Cardiac muscle cell (in vitro differentiated cells and primary cell): ENCODE measurements around the gene TBC1D13. TPM values are rescaled to one million over a fixed set of nuclear protein-coding genes. Genes with fewer than 3 reads are reported as not detected.

ENCODE experiments used
- DNase-seq, 2 donors: peaks; one replicate each; pipeline versions ENCODE4 v3.0.0 to v3.0.0-alpha.2; 2010 to 2017; ENCODE audit warnings: low read depth in 1 of 2, low spot score in 1 of 2
- H3K27ac ChIP-seq: fragments of 200-600 bp; sonication (generic); 2 replicates; pipeline ENCODE4 v1.5.1; 2016
- H3K27me3 ChIP-seq: fragments of 200-600 bp; sonication (generic); 2 replicates; pipeline ENCODE4 v1.6.0; 2016; ENCODE audit warnings: control low read depth
- H3K36me3 ChIP-seq: fragments of 200-600 bp; sonication (generic); 2 replicates; pipeline ENCODE4 v1.5.1; 2016; ENCODE audit warnings: control low read depth
- H3K4me1 ChIP-seq: fragments of 200-600 bp; sonication (generic); 2 replicates; pipeline ENCODE4 v1.8.1; 2017; ENCODE audit warnings: low read depth, mild to moderate bottlenecking, mixed run types
- H3K4me3 ChIP-seq: fragments of 200-600 bp; sonication (generic); 2 replicates; pipeline ENCODE4 v1.5.1; 2016; ENCODE audit warnings: mild to moderate bottlenecking
- H3K9me3 ChIP-seq: fragments of 200-600 bp; sonication (generic); 2 replicates; pipeline ENCODE4 v1.5.1; 2017; ENCODE audit warnings: low read depth, mild to moderate bottlenecking, control low read depth
- CTCF ChIP-seq: IDR thresholded peaks from 2 replicates; pipeline ENCODE4 v1.5.1; 2012; ENCODE audit warnings: low read depth, mild to moderate bottlenecking, low read length
- polyA plus RNA-seq: library from polyadenylated mRNA; unstranded; fragments of >200 nt; fragmentation: Nextera tagmentation; extraction: Ambion mirVana; gene quantifications from 2 replicates; pipeline ENCODE4 v1.2.1, GENCODE V29; 2016
- total RNA-seq: library from RNA; depleted of rRNA; stranded (reverse); fragments of >200 nt; gene quantifications from 2 replicates; pipeline ENCODE4 v1.2.3, GENCODE V29; 2016

The TBC1D13 gene
- total and polyA plus RNA-seq, 2 experiments from 2014 or later, result 24.6 to 39.4 TPM

- H3K4me3 ChIP-seq, result no peak overlapping the region
Measured at GRCh38 chr9:128802482-128802881, 15.4 kb downstream of the TBC1D13 start.

DNA sequence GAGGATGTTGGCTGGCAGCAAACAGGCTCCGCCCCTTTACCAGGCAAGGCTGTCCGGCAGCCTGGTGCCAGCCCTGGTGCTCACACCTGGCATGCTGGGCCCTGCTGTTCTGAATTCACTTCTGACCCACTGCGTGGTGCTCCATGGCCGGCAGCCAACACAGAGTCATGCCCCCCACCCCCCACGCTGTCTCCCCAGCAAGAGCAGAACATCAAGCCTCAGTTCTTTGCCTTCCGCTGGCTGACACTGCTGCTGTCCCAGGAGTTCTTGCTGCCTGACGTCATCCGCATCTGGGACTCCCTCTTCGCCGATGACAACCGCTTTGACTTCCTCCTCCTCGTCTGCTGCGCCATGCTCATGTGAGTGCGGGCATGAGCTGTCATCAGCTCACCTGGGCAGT lies 18.6 kb downstream of the TBC1D13 start:
- Histone ChIP-seq H3K27me3 (no peaks in the 10 kb centered on the region), H3K9me3 (no peaks in the 10 kb centered on the region), H3K4me3 (no peak overlapping the region), H3K36me3 (peaks cover 35% of the 10 kb centered on the region), H3K27ac (no peak overlapping the region), H3K4me1 (no peaks in the 10 kb centered on the region)
- no peak for DNase-seq
- TF ChIP-seq CTCF, result no peak

More at GRCh38 chr9:128802482-128802881, 15.4 kb downstream of the TBC1D13 start:
- no peaks in the 10 kb centered on the region for H3K4me1 ChIP-seq
- H3K27me3 ChIP-seq, result no peaks in the 10 kb centered on the region
- TF ChIP-seq CTCF, result no peak
- no peak overlapping the region for H3K27ac ChIP-seq
- peaks cover 44% of the 10 kb centered on the region for H3K36me3 ChIP-seq
- no peak for DNase-seq
- H3K9me3 ChIP-seq, result no peaks in the 10 kb centered on the region

GRCh38 chr9:128807827-128808226 lies 20.8 kb downstream of the TBC1D13 start:
- Histone ChIP-seq H3K27ac (no peak overlapping the region), H3K4me1 (no peaks in the 10 kb centered on the region), H3K36me3 (peaks cover 30% of the 10 kb centered on the region), H3K27me3 (no peaks in the 10 kb centered on the region), H3K4me3 (no peak overlapping the region), H3K9me3 (no peaks in the 10 kb centered on the region)
- TF ChIP-seq CTCF, result no peak
- no peak for DNase-seq

DNA sequence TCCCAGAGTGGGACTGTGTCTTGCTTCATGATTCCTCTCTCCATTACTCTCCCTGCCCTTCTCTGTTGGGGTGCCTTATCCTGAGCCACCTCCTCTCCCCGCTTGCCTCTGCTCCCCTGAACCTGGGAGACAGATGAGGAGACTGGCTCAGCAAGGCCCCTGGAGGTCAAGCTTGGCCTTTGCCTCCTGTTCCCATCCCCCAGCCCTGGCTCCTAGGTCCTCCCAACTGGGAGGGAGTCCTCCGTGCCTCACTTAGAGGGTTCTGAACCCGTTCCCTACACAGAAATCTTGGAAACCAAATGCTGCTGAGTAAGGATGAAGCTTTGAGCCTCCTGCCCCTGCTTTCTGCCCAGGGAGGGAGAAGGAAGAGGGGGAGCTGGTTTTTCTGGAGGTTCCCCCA lies 21.5 kb downstream of the TBC1D13 start:
- Histone ChIP-seq H3K4me3 (no peak overlapping the region), H3K4me1 (no peaks in the 10 kb centered on the region), H3K36me3 (peaks cover 30% of the 10 kb centered on the region), H3K27me3 (no peaks in the 10 kb centered on the region), H3K27ac (no peak overlapping the region), H3K9me3 (no peaks in the 10 kb centered on the region)
- TF ChIP-seq CTCF, result no peak
- no peak for DNase-seq

GRCh38 chr9:128809036-128809599 lies 22.1 kb downstream of the TBC1D13 start:
- H3K27ac ChIP-seq, result peak overlapping the region; percentile 64
- TF ChIP-seq CTCF, result no peak
- H3K27me3 ChIP-seq, result no peaks in the 10 kb centered on the region
- no peak for DNase-seq
- H3K36me3 ChIP-seq, result peaks cover 27% of the 10 kb centered on the region
- no peaks in the 10 kb centered on the region for H3K4me1 ChIP-seq
- H3K4me3 ChIP-seq, result no peak overlapping the region
- no peaks in the 10 kb centered on the region for H3K9me3 ChIP-seq
